ENCODE results near the gene ADARB2.
"Not testable (repeated sequence)": the region's sequence is repeated elsewhere in the genome, so short reads cannot be mapped to it uniquely, and the experiment has no call there.

ADARB2 gene

GRCh38 chr10:1462521-1462920 is 274.8 kb downstream of the ADARB2 start:
- no peak for DNase-seq (ENCODE audit: low read depth)

GRCh38 chr10:1462032-1462431 is 275.3 kb downstream of the ADARB2 start:
- DNase-seq (ENCODE audit: low read depth): no peak

GRCh38 chr10:1461016-1461415 is 276.3 kb downstream of the ADARB2 start:
- DNase-seq (ENCODE audit: low read depth): no peak

GRCh38 chr10:1459664-1460063 is 277.7 kb downstream of the ADARB2 start:
- DNase-seq (ENCODE audit: low read depth): not testable (repeated sequence)

DNA sequence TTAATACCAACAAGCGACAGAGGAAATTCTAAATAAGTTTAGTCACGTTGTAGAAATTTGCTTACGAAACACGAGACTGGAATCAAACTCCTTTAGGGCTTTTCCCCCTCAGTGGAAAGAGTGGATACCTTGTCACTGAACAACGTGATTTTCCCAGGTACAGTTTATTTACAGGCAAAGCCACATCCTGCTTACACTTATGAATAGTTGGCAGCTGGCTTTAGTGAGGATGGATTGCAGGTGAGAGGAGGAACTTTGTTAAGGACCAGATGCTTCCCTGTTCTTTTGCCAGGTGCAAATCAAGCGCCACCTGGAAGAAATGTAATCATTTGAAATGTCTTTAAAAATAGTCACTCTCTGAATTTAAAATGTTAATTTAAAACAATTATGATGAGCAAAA is 282.4 kb downstream of the ADARB2 start:
- no peak for DNase-seq (ENCODE audit: low read depth)

DNA sequence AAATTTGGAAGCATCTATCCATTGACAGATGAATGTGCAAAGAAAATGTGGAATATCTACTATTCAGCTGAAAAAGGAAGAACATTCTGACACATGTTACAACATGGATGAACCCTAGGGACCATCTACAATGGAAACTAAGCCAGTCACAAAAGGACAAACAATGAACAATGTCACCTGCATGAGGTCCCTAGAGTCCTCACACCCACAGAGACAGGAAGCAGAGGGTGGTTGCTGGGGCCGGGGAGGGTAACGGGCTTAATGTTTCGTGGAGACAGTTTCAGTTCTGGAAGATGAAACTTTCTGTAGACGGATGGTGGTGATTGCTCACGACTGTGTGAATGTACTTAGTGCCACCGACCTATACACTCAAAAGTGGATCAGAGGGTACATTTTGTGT is 282.9 kb downstream of the ADARB2 start:
- DNase-seq (ENCODE audit: low read depth): no peak

GRCh38 chr10:1452777-1453176 is 284.5 kb downstream of the ADARB2 start:
- no peak for DNase-seq (ENCODE audit: low read depth)

DNA sequence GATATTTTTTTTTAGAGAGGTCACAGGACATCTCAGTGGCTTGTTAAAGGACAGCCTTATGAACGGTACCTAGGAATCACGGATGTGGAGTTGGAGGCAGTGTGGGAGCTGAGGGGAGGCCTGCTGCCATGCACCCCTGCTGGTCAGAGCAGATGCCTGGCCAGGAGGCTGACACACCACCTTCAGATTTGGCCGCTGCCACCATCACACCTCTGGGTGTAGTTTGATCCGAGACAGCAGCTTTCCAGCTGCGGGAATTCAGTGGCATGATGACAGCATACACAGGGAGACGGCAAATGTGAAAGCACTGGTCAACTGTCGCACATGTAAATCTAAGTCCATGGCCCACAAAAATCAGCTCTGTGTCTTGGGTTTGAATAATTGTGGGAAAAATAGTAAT is 285.4 kb downstream of the ADARB2 start:
- no peak for DNase-seq (ENCODE audit: low read depth)

DNA sequence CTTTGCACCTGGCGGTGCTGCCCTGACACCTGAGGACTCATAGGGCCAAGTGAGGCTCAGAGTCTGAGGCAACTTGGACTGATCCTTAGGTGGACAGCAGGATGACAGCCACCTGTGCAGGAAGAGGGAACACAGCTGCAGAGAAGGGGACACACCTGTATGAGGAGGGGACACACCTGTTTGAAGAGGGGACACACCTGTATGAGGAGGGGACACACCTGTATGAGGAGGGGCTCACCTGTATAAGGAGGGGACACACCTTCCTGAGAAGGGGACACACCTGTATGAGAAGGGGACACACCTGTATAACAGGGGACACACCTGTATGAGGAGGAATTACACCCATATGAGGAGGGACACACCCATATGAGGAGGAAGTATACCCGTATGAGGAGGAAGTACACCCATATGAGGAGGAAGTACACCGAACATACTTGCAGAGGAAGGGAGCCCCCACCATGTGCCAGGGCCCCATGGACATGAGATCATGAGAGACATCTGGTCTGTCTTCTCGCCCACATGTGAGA is 285.9 kb downstream of the ADARB2 start:
- DNase-seq (ENCODE audit: low read depth): no peak

GRCh38 chr10:1449572-1450205 is 287.6 kb downstream of the ADARB2 start:
- DNase-seq (ENCODE audit: low read depth): no peak

DNA sequence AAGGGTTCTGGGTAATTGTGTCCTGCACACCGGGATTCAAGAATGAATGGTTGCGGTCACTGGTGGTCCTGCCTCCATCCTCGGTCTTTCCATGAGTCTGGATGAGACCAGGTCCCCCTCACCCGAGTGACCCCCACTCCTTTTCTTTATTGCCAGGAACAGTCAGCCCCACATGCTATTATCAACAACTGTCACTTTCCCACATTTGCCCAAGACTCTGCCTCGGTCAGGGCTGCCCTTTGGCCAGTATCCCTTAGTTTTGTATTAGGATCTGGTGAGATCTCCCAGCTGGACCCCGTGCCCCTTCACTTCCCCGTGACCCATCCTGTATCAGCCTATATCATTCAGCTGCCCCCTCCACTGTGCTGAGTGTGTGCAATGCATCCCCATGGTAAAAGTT is 288.3 kb downstream of the ADARB2 start:
- DNase-seq (ENCODE audit: low read depth): no peak

GRCh38 chr10:1448252-1448930 is 288.9 kb downstream of the ADARB2 start:
- no peak for DNase-seq (ENCODE audit: low read depth)

- DNase-seq (ENCODE audit: low read depth): no peak
Measured at GRCh38 chr10:1444826-1445225, 292.5 kb downstream of the ADARB2 start.

GRCh38 chr10:1440897-1441296 is 296.4 kb downstream of the ADARB2 start:
- DNase-seq (ENCODE audit: low read depth): no peak

- DNase-seq (ENCODE audit: low read depth): no peak
Measured at GRCh38 chr10:1434912-1435692, 302.2 kb downstream of the ADARB2 start.

GRCh38 chr10:1434202-1434601 is 303.1 kb downstream of the ADARB2 start:
- DNase-seq (ENCODE audit: low read depth): no peak

DNA sequence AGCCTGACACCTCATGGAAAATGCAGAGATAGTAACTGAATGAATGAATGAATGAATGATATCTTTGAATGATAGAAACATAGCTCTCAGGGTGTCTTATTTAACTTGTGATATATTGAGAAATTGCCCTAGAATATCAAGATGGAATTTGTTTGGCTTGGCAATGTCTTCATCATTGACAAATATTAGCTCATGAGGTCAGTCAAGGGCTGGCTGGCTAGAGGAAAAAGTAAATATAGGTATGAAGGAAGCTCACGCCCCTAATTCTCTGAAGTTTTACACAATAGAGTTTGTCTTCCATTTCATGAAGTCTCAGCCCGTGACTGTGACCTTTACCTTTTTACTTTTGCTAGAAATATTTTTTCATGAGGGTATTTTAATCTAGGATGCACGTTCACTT is 305.2 kb downstream of the ADARB2 start:
- DNase-seq (ENCODE audit: low read depth): no peak

DNA sequence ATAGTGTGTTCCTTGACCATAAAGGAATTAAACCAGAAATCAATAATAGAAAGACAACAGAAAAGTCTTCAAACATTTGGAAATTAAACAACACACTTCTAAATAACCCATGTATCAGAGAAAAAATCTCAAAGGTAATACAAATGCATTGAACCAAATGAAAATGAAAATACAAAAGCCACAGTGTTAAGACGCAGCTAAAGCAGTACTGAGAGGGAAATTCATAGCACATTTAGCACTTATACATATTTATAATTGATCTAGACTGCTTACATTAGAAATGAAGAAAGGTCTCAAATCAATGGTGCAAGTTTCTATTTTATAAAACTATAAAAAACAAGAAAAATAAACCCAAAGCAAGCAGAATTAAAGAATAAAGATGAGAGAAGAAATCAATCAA is 306.1 kb downstream of the ADARB2 start:
- DNase-seq (ENCODE audit: low read depth): no peak

DNA sequence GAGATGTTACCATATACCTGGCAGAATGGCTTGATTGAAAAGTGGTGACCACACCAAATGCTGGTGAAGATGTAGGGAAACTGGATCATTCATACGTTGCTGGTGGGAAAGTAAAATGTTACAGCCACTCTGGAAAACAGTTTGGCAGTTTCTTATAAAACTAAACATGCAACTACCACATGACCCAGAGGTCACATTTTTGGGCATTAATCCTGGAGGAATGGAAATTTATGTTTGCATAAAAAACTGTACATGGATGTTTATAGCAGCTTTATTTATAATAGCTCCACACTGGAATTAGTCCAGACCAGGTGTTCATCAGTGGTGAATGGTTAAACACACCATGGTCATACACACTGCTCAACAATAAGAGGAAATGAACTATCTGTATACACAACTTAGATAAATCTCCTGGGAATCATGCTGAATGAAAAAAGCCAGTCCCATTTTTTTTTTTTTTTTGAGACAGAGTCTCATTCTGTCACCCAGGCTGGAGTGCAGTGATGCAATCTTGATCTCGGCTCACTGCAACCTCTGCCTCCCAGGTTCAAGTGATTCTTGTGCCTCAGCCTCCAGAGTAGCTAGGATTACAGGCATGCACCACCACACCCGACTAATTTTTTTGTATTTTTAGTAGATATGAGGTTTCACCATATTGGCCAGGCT is 309.7 kb downstream of the ADARB2 start:
- not testable (repeated sequence) for DNase-seq (ENCODE audit: low read depth)

- no peak for DNase-seq (ENCODE audit: low read depth)
Measured at GRCh38 chr10:1426786-1427185, 310.5 kb downstream of the ADARB2 start.

DNA sequence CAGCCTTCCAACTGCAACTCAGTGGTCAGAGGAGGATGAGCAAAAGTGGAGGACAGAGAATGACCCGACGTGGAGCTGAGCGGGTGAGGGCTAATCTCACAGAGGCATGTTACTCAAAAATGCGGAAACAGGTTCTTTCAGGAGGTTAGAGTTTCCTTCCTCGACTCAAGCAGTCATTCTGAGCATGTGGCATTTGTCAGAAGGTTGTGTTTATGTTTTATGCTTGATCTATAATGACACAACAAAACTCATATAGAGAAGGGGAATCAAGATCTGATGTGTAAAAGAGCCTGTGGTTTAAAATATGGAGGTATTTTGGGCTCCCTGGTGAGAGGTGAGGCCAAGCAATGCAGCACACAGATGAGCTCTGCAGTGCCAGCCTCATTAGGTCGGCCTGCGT is 311.4 kb downstream of the ADARB2 start:
- DNase-seq (ENCODE audit: low read depth): no peak

DNA sequence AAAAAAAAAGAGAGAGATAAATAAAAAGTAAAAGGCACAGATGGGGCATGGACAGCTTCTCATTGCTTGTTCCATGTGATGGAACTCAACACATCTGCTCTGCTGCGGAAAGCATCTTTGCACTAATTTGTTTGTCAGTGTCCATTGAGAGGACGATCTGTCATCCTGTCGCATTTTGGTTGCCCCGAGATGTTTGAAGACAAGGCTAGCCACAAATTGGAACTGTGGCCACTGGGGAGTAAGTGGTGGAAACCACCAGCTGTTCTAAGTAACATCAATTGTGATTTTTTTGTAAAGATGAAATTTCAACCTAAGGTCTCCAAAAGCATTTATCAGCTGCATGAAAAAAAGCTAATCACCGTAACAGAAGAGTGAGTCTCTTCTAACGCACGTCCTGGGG is 312.7 kb downstream of the ADARB2 start:
- DNase-seq (ENCODE audit: low read depth): no peak
